H9 (cell line): ENCODE measurements around the gene SLC24A1. TPM values are rescaled to one million over a fixed set of nuclear protein-coding genes. Genes with fewer than 3 reads are reported as not detected.

Source experiments
- DNase-seq: peaks from one replicate; pipeline ENCODE4 v3.0.0-alpha.2; 2017
- H2AFZ ChIP-seq: one replicate; pipeline ENCODE4 v1.6.1; 2013; ENCODE audit warnings: mild to moderate bottlenecking, low read length, control low read depth, moderate library complexity
- H2AK5ac ChIP-seq: 2 replicates; pipeline ENCODE4 v1.6.1; 2013; ENCODE audit warnings: low read length, control low read depth, mixed read lengths; ENCODE audit not compliant: insufficient read length
- H2BK120ac ChIP-seq: one replicate; pipeline ENCODE4 v1.6.1; 2013; ENCODE audit warnings: low read depth, mild to moderate bottlenecking, low read length, control low read depth, inconsistent platforms; ENCODE audit not compliant: poor library complexity, severe bottlenecking
- H2BK12ac ChIP-seq: 2 replicates; pipeline ENCODE4 v1.6.1; 2013; ENCODE audit warnings: low read length, control low read depth, mixed read lengths, low read depth; ENCODE audit not compliant: insufficient read length
- H2BK15ac ChIP-seq: 2 replicates; pipeline ENCODE4 v1.6.1; 2013; ENCODE audit warnings: low read depth, low read length, control low read depth
- H2BK20ac ChIP-seq: one replicate; pipeline ENCODE4 v1.6.1; 2013; ENCODE audit warnings: low read depth, mild to moderate bottlenecking, low read length, control low read depth, inconsistent platforms; ENCODE audit not compliant: poor library complexity, severe bottlenecking
- H2BK5ac ChIP-seq: 2 replicates; pipeline ENCODE4 v1.6.1; 2013; ENCODE audit warnings: low read length, control low read depth, mixed read lengths; ENCODE audit not compliant: insufficient read length
- H3K14ac ChIP-seq: 2 replicates; pipeline ENCODE4 v1.6.1; 2013; ENCODE audit warnings: low read length, control low read depth; ENCODE audit not compliant: insufficient read depth
- H3K18ac ChIP-seq: 2 replicates; pipeline ENCODE4 v1.6.1; 2013; ENCODE audit warnings: low read depth, mild to moderate bottlenecking, mixed read lengths, low read length, control low read depth; ENCODE audit not compliant: insufficient read length
- H3K23ac ChIP-seq: 2 replicates; pipeline ENCODE4 v1.6.1; 2013; ENCODE audit warnings: low read length, control low read depth, mixed read lengths, low read depth; ENCODE audit not compliant: insufficient read length
- H3K23me2 ChIP-seq: 2 replicates; pipeline ENCODE4 v1.6.1; 2013; ENCODE audit warnings: low read depth, mild to moderate bottlenecking, mixed read lengths, low read length, control low read depth; ENCODE audit not compliant: insufficient read length, poor library complexity, severe bottlenecking
- H3K27ac ChIP-seq: 2 replicates; pipeline ENCODE4 v1.5.1; 2013; ENCODE audit warnings: low read length, control low read depth, mixed read lengths, low read depth; ENCODE audit not compliant: insufficient read length
- H3K27me3 ChIP-seq: 2 replicates; pipeline ENCODE4 v1.6.1; 2013; ENCODE audit warnings: low read length, control low read depth, inconsistent platforms; ENCODE audit not compliant: insufficient read depth
- H3K4ac ChIP-seq: 2 replicates; pipeline ENCODE4 v1.6.1; 2013; ENCODE audit warnings: low read depth, mild to moderate bottlenecking, control low read depth, inconsistent platforms, low read length, moderate library complexity
- H3K4me1 ChIP-seq: 2 replicates; pipeline ENCODE4 v1.6.1; 2013; ENCODE audit warnings: low read length, control low read depth, inconsistent platforms; ENCODE audit not compliant: insufficient read depth
- H3K4me2 ChIP-seq: 2 replicates; pipeline ENCODE4 v1.6.1; 2013; ENCODE audit warnings: low read length, control low read depth, mixed read lengths; ENCODE audit not compliant: insufficient read length, insufficient read depth
- H3K56ac ChIP-seq: 2 replicates; pipeline ENCODE4 v1.6.1; 2013; ENCODE audit warnings: low read depth, mild to moderate bottlenecking, mixed read lengths, low read length, control low read depth; ENCODE audit not compliant: insufficient read length
- H3K79me1 ChIP-seq: 2 replicates; pipeline ENCODE4 v1.6.1; 2013; ENCODE audit warnings: low read depth, mild to moderate bottlenecking, moderate library complexity, low read length, control low read depth, inconsistent platforms; ENCODE audit not compliant: insufficient read depth, poor library complexity, severe bottlenecking
- H3K79me2 ChIP-seq: 2 replicates; pipeline ENCODE4 v1.6.1; 2013; ENCODE audit warnings: low read length, control low read depth, inconsistent platforms; ENCODE audit not compliant: insufficient read depth
- H3K9ac ChIP-seq: 2 replicates; pipeline ENCODE4 v1.6.1; 2013; ENCODE audit warnings: low read length, control low read depth, mixed read lengths; ENCODE audit not compliant: insufficient read length; ENCODE audit errors: extremely low read depth
- H3K9me3 ChIP-seq: one replicate; pipeline ENCODE4 v1.6.1; 2013; ENCODE audit warnings: low read depth, low read length, inconsistent platforms; ENCODE audit not compliant: control insufficient read depth
- H3T11ph ChIP-seq: one replicate; pipeline ENCODE4 v1.6.1; 2013; ENCODE audit warnings: mild to moderate bottlenecking, low read length, control low read depth, inconsistent platforms
- H4K20me1 ChIP-seq: one replicate; pipeline ENCODE4 v1.6.1; 2013; ENCODE audit not compliant: control insufficient read depth, insufficient read length, insufficient read depth
- H4K5ac ChIP-seq: 2 replicates; pipeline ENCODE4 v1.6.1; 2013; ENCODE audit warnings: low read depth, mild to moderate bottlenecking, mixed read lengths, low read length, control low read depth; ENCODE audit not compliant: insufficient read length
- H4K8ac ChIP-seq: replicated peaks from 2 replicates; pipeline ENCODE4 v1.6.1; 2013; ENCODE audit warnings: low read length, control low read depth, mixed read lengths, low read depth; ENCODE audit not compliant: insufficient read length
- H4K91ac ChIP-seq: 2 replicates; pipeline ENCODE4 v1.6.1; 2013; ENCODE audit warnings: low read depth, mild to moderate bottlenecking, moderate library complexity, mixed read lengths, low read length, control low read depth; ENCODE audit not compliant: insufficient read length
- H3K27ac Mint-ChIP-seq, 3 experiments: 2 replicates in 2 of 3; 3 replicates in 1 of 3; pipeline ENCODE4 v1.8.0; 2020 to 2021; ENCODE audit warnings: mixed read lengths in 3 of 3, mild to moderate bottlenecking in 1 of 3, moderate library complexity in 1 of 3
- H3K27me3 Mint-ChIP-seq: 2 replicates; pipeline ENCODE4 v1.8.0; 2021; ENCODE audit warnings: low read depth, mild to moderate bottlenecking, moderate library complexity, mixed read lengths
- H3K36me3 Mint-ChIP-seq, 3 experiments: 2 replicates in 2 of 3; 3 replicates in 1 of 3; pipeline ENCODE4 v1.8.0; 2020 to 2021; ENCODE audit warnings: low read depth in 3 of 3, mixed read lengths in 3 of 3; ENCODE audit not compliant: insufficient read depth in 1 of 3
- H3K4me1 Mint-ChIP-seq, 2 experiments: 2 replicates each; pipeline ENCODE4 v1.8.0; 2020; ENCODE audit warnings: mixed read lengths in 2 of 2
- H3K4me3 Mint-ChIP-seq, 2 experiments: 2 replicates in 1 of 2; 3 replicates in 1 of 2; pipeline ENCODE4 v1.8.0; 2020 to 2021; ENCODE audit warnings: mild to moderate bottlenecking in 2 of 2, mixed read lengths in 2 of 2, moderate library complexity in 1 of 2
- H3K9me3 Mint-ChIP-seq, 2 experiments: 2 replicates in 1 of 2; 3 replicates in 1 of 2; pipeline ENCODE4 v1.8.0; 2020; ENCODE audit warnings: mild to moderate bottlenecking in 2 of 2, mixed read lengths in 2 of 2, moderate library complexity in 1 of 2
- CTCF ChIP-seq: fragments of 200-600 bp; sonication (generic); conservative IDR thresholded peaks from 3 replicates; pipeline ENCODE4 v1.8.0; 2021; ENCODE audit warnings: antibody characterized with exemption, mild to moderate bottlenecking
- WGBS: extraction: QIAGEN DNeasy Blood & Tissue Kit; methylation state at CpG from one replicate; pipeline ENCODE4 v1.1.7; 2013; ENCODE audit warnings: missing lambda C conversion rate, low lambda C conversion rate, mixed read lengths; ENCODE audit not compliant: insufficient read length; ENCODE audit errors: extremely low coverage; 5-methylcytosine and 5-hydroxymethylcytosine counted together
- total RNA-seq: library from RNA; stranded (reverse); gene quantifications from 2 replicates; pipeline ENCODE4 v1.2.1, GENCODE V29; 2021

The SLC24A1 gene
- total RNA-seq, 1 experiment from 2014 or later: 8.6 TPM

- Histone ChIP-seq H3K4me1 (no peaks in the 10 kb centered on the region), H3K27ac (no peak overlapping the region), H3K9ac (no peak overlapping the region), H3K79me1 (no peaks in the 10 kb centered on the region), H2BK5ac (no peak overlapping the region), H3K27me3 (no peaks in the 10 kb centered on the region), H4K5ac (no peak overlapping the region), H3K4ac (no peak overlapping the region), H4K91ac (no peak overlapping the region), H3K79me2 (no peaks in the 10 kb centered on the region), H2AFZ (no peak overlapping the region), H3T11ph (no peak overlapping the region), H2BK20ac (no peak overlapping the region), H4K8ac (no peak overlapping the region), H3K9me3 (no peaks in the 10 kb centered on the region), H3K23ac (no peak overlapping the region), H2BK120ac (no peak overlapping the region), H3K4me2 (no peak overlapping the region), H4K20me1 (no peaks in the 10 kb centered on the region), H3K56ac (no peak overlapping the region), H3K14ac (no peak overlapping the region), H3K23me2 (no peaks in the 10 kb centered on the region), H2AK5ac (no peak overlapping the region), H3K18ac (no peak overlapping the region), H2BK12ac (no peak overlapping the region), H2BK15ac (no peak overlapping the region)
- no peak overlapping the region for H3K27ac Mint-ChIP-seq
- H3K36me3 Mint-ChIP-seq: no peaks in the 10 kb centered on the region
- H3K4me3 Mint-ChIP-seq: no peak overlapping the region
- H3K9me3 Mint-ChIP-seq: no peaks in the 10 kb centered on the region
- DNase-seq: no peak
- H3K27me3 Mint-ChIP-seq: no peaks in the 10 kb centered on the region
- no CpG with 5 or more reads among the region's 3 CpGs for WGBS
- no peaks in the 10 kb centered on the region for H3K4me1 Mint-ChIP-seq
- TF ChIP-seq CTCF: no peak
These were observed 41.8 kb downstream of the SLC24A1 start for GRCh38 chr15:65663521-65663920.
